HepG2 (cell line): ENCODE data around the gene RBM28. TPM values are rescaled to one million over a fixed set of nuclear protein-coding genes. Genes with fewer than 3 reads are reported as not detected.

Experiments
- ATF6 ChIP-seq: sonication (generic); formaldehyde crosslinking; conservative IDR thresholded peaks from 2 replicates; pipeline ENCODE4 v1.4.0; 2020; ENCODE audit warnings: missing genetic modification reagents
- CEBPG ChIP-seq: IDR thresholded peaks from 2 replicates; pipeline ENCODE4 v1.6.1; 2016
- FIP1L1 ChIP-seq: fragments of 200-400 bp; formaldehyde crosslinking; IDR thresholded peaks from 2 replicates; pipeline ENCODE4 v1.6.1; 2018; ENCODE audit warnings: low read depth, mild to moderate bottlenecking, low read length, moderate library complexity, borderline replicate concordance; ENCODE audit not compliant: insufficient read depth
- GLMP ChIP-seq: sonication (generic); formaldehyde crosslinking; IDR thresholded peaks from 2 replicates; pipeline ENCODE4 v1.9.0; 2021; ENCODE audit warnings: missing genetic modification reagents, mild to moderate bottlenecking, borderline replicate concordance
- NPAS2 ChIP-seq: sonication (generic); formaldehyde crosslinking; IDR thresholded peaks from 2 replicates; pipeline ENCODE4 v1.8.0; 2022; ENCODE audit warnings: mild to moderate bottlenecking, missing genetic modification reagents, borderline replicate concordance
- NR2C2 ChIP-seq: sonication (generic); formaldehyde crosslinking; IDR thresholded peaks from 2 replicates; pipeline ENCODE4 v1.4.0; 2020; ENCODE audit warnings: missing genetic modification reagents, mild to moderate bottlenecking, moderate library complexity, borderline replicate concordance
- SALL1 ChIP-seq: sonication (generic); formaldehyde crosslinking; IDR thresholded peaks from 2 replicates; pipeline ENCODE4 v1.8.0; 2022; ENCODE audit warnings: mild to moderate bottlenecking, missing genetic modification reagents
- THRA ChIP-seq: sonication (generic); formaldehyde crosslinking; IDR thresholded peaks from 2 replicates; pipeline ENCODE4 v1.4.0; 2020; ENCODE audit warnings: missing genetic modification reagents, borderline replicate concordance
- ZEB1 ChIP-seq: IDR thresholded peaks from 2 replicates; pipeline ENCODE4 v1.6.1; 2012; ENCODE audit warnings: mild to moderate bottlenecking, low read depth, inconsistent platforms; ENCODE audit not compliant: insufficient replicate concordance
- ZMAT3 ChIP-seq: sonication (generic); formaldehyde crosslinking; conservative IDR thresholded peaks from 2 replicates; pipeline ENCODE4 v1.7.0; 2021; ENCODE audit warnings: missing genetic modification reagents
- ZNF318 ChIP-seq: sonication (generic); formaldehyde crosslinking; IDR thresholded peaks from 2 replicates; pipeline ENCODE4 v1.4.0; 2020; ENCODE audit warnings: mild to moderate bottlenecking, missing genetic modification reagents
- ZNF567 ChIP-seq: sonication (generic); formaldehyde crosslinking; IDR thresholded peaks from 2 replicates; pipeline ENCODE4 v1.8.1; 2023; ENCODE audit warnings: mild to moderate bottlenecking, missing genetic modification reagents, borderline replicate concordance
- ZNF672 ChIP-seq: sonication (generic); formaldehyde crosslinking; IDR thresholded peaks from 2 replicates; pipeline ENCODE4 v1.8.1; 2022; ENCODE audit warnings: missing genetic modification reagents
- polyA plus RNA-seq, 8 experiments: library from polyadenylated mRNA; depleted of rRNA in 3 of 8; stranded (reverse) in 7 of 8; unstranded in 1 of 8; fragments of >200 nt; fragmentation: Illumina TruSeq in 4 of 8; extraction: Trizol in 4 of 8; gene quantifications; 2 replicates each; pipeline versions ENCODE4 v1.2.1 to v1.2.3, GENCODE V29; 2011 to 2016; ENCODE audit warnings: low read depth in 4 of 8, missing spikeins in 1 of 8, mixed read lengths in 1 of 8; ENCODE audit not compliant: insufficient read depth in 1 of 8
- total RNA-seq, 5 experiments: library from RNA; depleted of rRNA; stranded (reverse); fragments of >200 nt; fragmentation: Illumina TruSeq; extraction: Trizol; gene quantifications; 2 replicates each; pipeline ENCODE4 v1.2.3, GENCODE V29; 2016; ENCODE audit warnings: low read depth in 1 of 5
- TF ChIP-seq, protein P1 (sequence below): IDR thresholded peaks from 2 replicates; pipeline ENCODE4 v1.6.1; 2012; ENCODE audit warnings: inconsistent platforms

Gene RBM28
- total and polyA plus RNA-seq, 2 of the 13 experiments (the other 11 are each of a cell fraction or from before 2014, with no cell fraction given) = 20.5 to 49.0 TPM

- TF ChIP-seq GLMP (CRISPR knock-in tag) (no peak), NR2C2 (CRISPR knock-in tag) (peak; percentile 86), ZMAT3 (CRISPR knock-in tag) (peak; percentile 98), ZEB1 (no peak), NPAS2 (peak; percentile 28; the same call in 1 of the 2 replicates), ZNF672 (CRISPR knock-in tag) (peak; percentile 72; the same call in 1 of the 2 replicates), ZNF567 (CRISPR knock-in tag) (peak; percentile 78; the same call in 1 of the 2 replicates), THRA (CRISPR knock-in tag) (peak; percentile 91), ZNF318 (CRISPR knock-in tag) (peak; percentile 99), CEBPG (CRISPR knock-in tag) (peak; percentile 46; the same call in 1 of the 2 replicates), ATF6 (no peak; the same call in 1 of the 2 replicates), FIP1L1 (peak; percentile 84; the same call in 1 of the 2 replicates), SALL1 (CRISPR knock-in tag) (peak; percentile 99)
- TF ChIP-seq, protein P1, sequence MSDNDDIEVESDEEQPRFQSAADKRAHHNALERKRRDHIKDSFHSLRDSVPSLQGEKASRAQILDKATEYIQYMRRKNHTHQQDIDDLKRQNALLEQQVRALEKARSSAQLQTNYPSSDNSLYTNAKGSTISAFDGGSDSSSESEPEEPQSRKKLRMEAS = peak; percentile 100
These were observed at the start of gene RBM28 (continued) for GRCh38 chr7:128343554-128344430.
